HEK293 (cell line): Measurements from ENCODE around the gene IGFN1.
A peak's percentile ranks its signal among the peaks of the same experiment; 100 is the strongest.

Experiments
- GLI2 ChIP-seq: fragments of 450-650 bp; formaldehyde crosslinking; IDR thresholded peaks from 2 replicates; pipeline ENCODE4; 2017; ENCODE audit warnings: missing biosample characterization, missing genetic modification characterization, low read depth, borderline replicate concordance
- HOXA7 ChIP-seq: sonication (generic); formaldehyde crosslinking; IDR thresholded peaks from 2 replicates; pipeline ENCODE4 v1.8.1; 2022; ENCODE audit warnings: missing genetic modification reagents, borderline replicate concordance
- KLF7 ChIP-seq: fragments of 450-650 bp; formaldehyde crosslinking; IDR thresholded peaks from 2 replicates; pipeline ENCODE4 v1.5.1; 2016; ENCODE audit warnings: missing biosample characterization, missing genetic modification characterization, borderline replicate concordance
- PRDM10 ChIP-seq: fragments of 450-650 bp; formaldehyde crosslinking; IDR thresholded peaks from 2 replicates; pipeline ENCODE4 v1.5.1; 2016; ENCODE audit warnings: missing biosample characterization, missing genetic modification characterization
- PRDM4 ChIP-seq: fragments of 450-650 bp; formaldehyde crosslinking; IDR thresholded peaks from 2 replicates; pipeline ENCODE4 v1.5.1; 2017; ENCODE audit warnings: missing biosample characterization, missing genetic modification characterization
- RBAK ChIP-seq: fragments of 450-650 bp; formaldehyde crosslinking; IDR thresholded peaks from 2 replicates; pipeline ENCODE4 v1.5.1; 2016; ENCODE audit warnings: missing biosample characterization, missing genetic modification characterization
- REPIN1 ChIP-seq: fragments of 450-650 bp; formaldehyde crosslinking; IDR thresholded peaks from 2 replicates; pipeline ENCODE4 v1.5.1; 2017; ENCODE audit warnings: missing biosample characterization, missing genetic modification characterization, low read depth
- TCF7L2 ChIP-seq: IDR thresholded peaks from 2 replicates; pipeline ENCODE4 v1.6.1; 2011; ENCODE audit warnings: low read depth, mild to moderate bottlenecking, inconsistent platforms, low read length, moderate library complexity, borderline replicate concordance
- ZBTB10 ChIP-seq: fragments of 450-650 bp; formaldehyde crosslinking; IDR thresholded peaks from 2 replicates; pipeline ENCODE4 v1.5.1; 2016; ENCODE audit warnings: missing biosample characterization, missing genetic modification characterization
- ZBTB20 ChIP-seq: fragments of 450-650 bp; formaldehyde crosslinking; IDR thresholded peaks from 2 replicates; pipeline ENCODE4 v1.5.1; 2016; ENCODE audit warnings: missing biosample characterization, missing genetic modification characterization
- ZEB2 ChIP-seq: fragments of 450-650 bp; formaldehyde crosslinking; IDR thresholded peaks from 2 replicates; pipeline ENCODE4 v1.5.1; 2016; ENCODE audit warnings: missing biosample characterization, missing genetic modification characterization
- ZNF114 ChIP-seq: fragments of 450-650 bp; formaldehyde crosslinking; IDR thresholded peaks from 2 replicates; pipeline ENCODE4 v1.5.0; 2017; ENCODE audit warnings: missing biosample characterization, missing genetic modification characterization
- ZNF155 ChIP-seq: fragments of 450-650 bp; formaldehyde crosslinking; IDR thresholded peaks from 2 replicates; pipeline ENCODE4 v1.5.1; 2016; ENCODE audit warnings: missing biosample characterization, missing genetic modification characterization
- ZNF19 ChIP-seq: fragments of 450-650 bp; formaldehyde crosslinking; IDR thresholded peaks from 2 replicates; pipeline ENCODE4; 2016; ENCODE audit warnings: missing biosample characterization, missing genetic modification characterization, low read depth
- ZNF214 ChIP-seq: fragments of 450-650 bp; formaldehyde crosslinking; IDR thresholded peaks from 2 replicates; pipeline ENCODE4 v1.5.1; 2017; ENCODE audit warnings: missing biosample characterization, mild to moderate bottlenecking, missing genetic modification characterization, borderline replicate concordance
- ZNF341 ChIP-seq: fragments of 450-650 bp; formaldehyde crosslinking; IDR thresholded peaks from 2 replicates; pipeline ENCODE4; 2016; ENCODE audit warnings: low read depth, missing biosample characterization, missing genetic modification characterization
- ZNF394 ChIP-seq: fragments of 450-650 bp; formaldehyde crosslinking; IDR thresholded peaks from 2 replicates; pipeline ENCODE4 v1.5.1; 2016; ENCODE audit warnings: missing biosample characterization, missing genetic modification characterization, mild to moderate bottlenecking, moderate library complexity, borderline replicate concordance
- ZNF416 ChIP-seq: fragments of 450-650 bp; formaldehyde crosslinking; IDR thresholded peaks from 2 replicates; pipeline ENCODE4 v1.5.1; 2016; ENCODE audit warnings: missing biosample characterization, missing genetic modification characterization
- ZNF48 ChIP-seq: fragments of 450-650 bp; formaldehyde crosslinking; IDR thresholded peaks from 2 replicates; pipeline ENCODE4 v1.5.1; 2016; ENCODE audit warnings: missing biosample characterization, missing genetic modification characterization
- ZNF488 ChIP-seq: fragments of 450-650 bp; formaldehyde crosslinking; IDR thresholded peaks from 2 replicates; pipeline ENCODE4 v1.5.1; 2016; ENCODE audit warnings: missing biosample characterization, missing genetic modification characterization
- ZNF501 ChIP-seq: fragments of 450-650 bp; formaldehyde crosslinking; IDR thresholded peaks from 2 replicates; pipeline ENCODE4 v1.5.1; 2016; ENCODE audit warnings: missing biosample characterization, missing genetic modification characterization
- ZNF571 ChIP-seq: fragments of 450-650 bp; formaldehyde crosslinking; IDR thresholded peaks from 2 replicates; pipeline ENCODE4 v1.5.0; 2017; ENCODE audit warnings: missing biosample characterization, missing genetic modification characterization
- ZNF639 ChIP-seq: fragments of 450-650 bp; formaldehyde crosslinking; IDR thresholded peaks from 2 replicates; pipeline ENCODE4 v1.5.1; 2016; ENCODE audit warnings: missing biosample characterization, missing genetic modification characterization
- ZNF704 ChIP-seq: fragments of 450-650 bp; formaldehyde crosslinking; IDR thresholded peaks from 2 replicates; pipeline ENCODE4 v1.5.1; 2016; ENCODE audit warnings: missing biosample characterization, missing genetic modification characterization
- ZNF707 ChIP-seq: fragments of 450-650 bp; formaldehyde crosslinking; IDR thresholded peaks from 2 replicates; pipeline ENCODE4 v1.5.1; 2016; ENCODE audit warnings: missing biosample characterization, missing genetic modification characterization
- ZNF843 ChIP-seq: fragments of 450-650 bp; formaldehyde crosslinking; IDR thresholded peaks from 2 replicates; pipeline ENCODE4 v1.5.1; 2016; ENCODE audit warnings: missing biosample characterization, missing genetic modification characterization

Gene IGFN1

GRCh38 chr1:201153474-201154388 is 36.9 kb upstream of the IGFN1 start (continued):
- no peak for TF ChIP-seq ZNF48
- TF ChIP-seq ZBTB10 (tag by site-specific recombination) = no peak
- TF ChIP-seq ZNF214 (tag by site-specific recombination) = no peak
- no peak for TF ChIP-seq ZNF114 (tag by site-specific recombination)
- no peak for TF ChIP-seq ZNF639
- TF ChIP-seq TCF7L2 = no peak
- TF ChIP-seq ZNF704 (tag by site-specific recombination) = no peak
- TF ChIP-seq KLF7 (tag by site-specific recombination) = no peak
- no peak for TF ChIP-seq ZNF416 (tag by site-specific recombination)
- TF ChIP-seq ZNF488 (tag by site-specific recombination) = no peak
- TF ChIP-seq ZNF707 (tag by site-specific recombination) = no peak
- no peak for TF ChIP-seq ZNF571
- TF ChIP-seq PRDM4 (tag by site-specific recombination) = no peak
- TF ChIP-seq ZBTB20 (tag by site-specific recombination) = no peak; the same call in 1 of the 2 replicates
- no peak for TF ChIP-seq RBAK
- 0 out of 2 replicates have a peak, but pooled peaks have one; percentile 9 for TF ChIP-seq PRDM10 (tag by site-specific recombination)
- TF ChIP-seq ZNF19 (tag by site-specific recombination) = no peak
- TF ChIP-seq ZNF394 (tag by site-specific recombination) = 0 out of 2 replicates have a peak, but pooled peaks have one; percentile 15
- TF ChIP-seq ZNF155 (tag by site-specific recombination) = no peak
- no peak; the same call in 1 of the 2 replicates for TF ChIP-seq ZEB2
- no peak for TF ChIP-seq ZNF843 (tag by site-specific recombination)
- no peak for TF ChIP-seq HOXA7 (CRISPR knock-in tag)
- no peak for TF ChIP-seq REPIN1
- peak; percentile 66 for TF ChIP-seq ZNF501 (tag by site-specific recombination)
- TF ChIP-seq ZNF341 = peak; percentile 68
- TF ChIP-seq GLI2 (tag by site-specific recombination) = no peak
